Fibroblast of lung (primary cell): Measurements from ENCODE around the gene CGRRF1. TPM values are rescaled to one million over a fixed set of nuclear protein-coding genes. Genes with fewer than 3 reads are reported as not detected.

Experiments
- DNase-seq, 2 donors: peaks; one replicate each; pipeline versions ENCODE4 v3.0.0 to v3.0.0-alpha.2; 2010; ENCODE audit warnings: low read depth in 2 of 2
- H2AFZ ChIP-seq: 2 replicates; pipeline ENCODE4 v1.5.1; 2012; ENCODE audit warnings: low read length, control low read depth, inconsistent platforms
- H3K27ac ChIP-seq: 2 replicates; pipeline ENCODE4 v1.5.1; 2011; ENCODE audit warnings: low read length, control low read depth; ENCODE audit not compliant: insufficient read depth
- H3K27me3 ChIP-seq: 2 replicates; pipeline ENCODE4 v1.5.1; 2011; ENCODE audit warnings: mild to moderate bottlenecking, low read length; ENCODE audit not compliant: control insufficient read depth, insufficient read depth
- H3K36me3 ChIP-seq: 2 replicates; pipeline ENCODE4 v1.5.1; 2011; ENCODE audit warnings: low read length; ENCODE audit not compliant: control insufficient read depth, insufficient read depth
- H3K4me1 ChIP-seq: 2 replicates; pipeline ENCODE4 v1.5.1; 2011; ENCODE audit warnings: low read length; ENCODE audit not compliant: control insufficient read depth, insufficient read depth; ENCODE audit errors: extremely low read depth
- H3K4me2 ChIP-seq: 2 replicates; pipeline ENCODE4 v1.5.1; 2011; ENCODE audit warnings: low read length, control low read depth; ENCODE audit not compliant: insufficient read depth; ENCODE audit errors: extremely low read depth
- H3K4me3 ChIP-seq, 4 experiments: fragments of 200-600 bp in 1 of 4; sonication (generic) in 1 of 4; replicated peaks in 1 of 4; 2 replicates each; pipeline ENCODE4 v1.5.1; 2011 to 2016; ENCODE audit warnings: low read length in 4 of 4, low read depth in 3 of 4, mild to moderate bottlenecking in 3 of 4, control low read depth in 2 of 4, inconsistent platforms in 1 of 4, mixed read lengths in 1 of 4; ENCODE audit not compliant: insufficient read depth in 1 of 4; ENCODE audit errors: control extremely low read depth in 1 of 4
- H3K79me2 ChIP-seq: 2 replicates; pipeline ENCODE4 v1.5.1; 2012; ENCODE audit warnings: mild to moderate bottlenecking, low read length, inconsistent platforms; ENCODE audit not compliant: control insufficient read depth, insufficient read depth
- H3K9ac ChIP-seq: 2 replicates; pipeline ENCODE4 v1.5.1; 2011; ENCODE audit warnings: mild to moderate bottlenecking, low read length, control low read depth; ENCODE audit not compliant: insufficient read depth
- H3K9me3 ChIP-seq: 2 replicates; pipeline ENCODE4 v1.5.1; 2012; ENCODE audit warnings: low read depth, low read length; ENCODE audit not compliant: control insufficient read depth, insufficient read depth
- H4K20me1 ChIP-seq: 2 replicates; pipeline ENCODE4 v1.5.1; 2011; ENCODE audit warnings: low read length; ENCODE audit not compliant: control insufficient read depth, insufficient read depth; ENCODE audit errors: extremely low read depth
- EZH2 ChIP-seq: IDR thresholded peaks from 2 replicates; pipeline ENCODE4 v1.5.1; 2012; ENCODE audit warnings: low read length, control low read depth, mild to moderate bottlenecking; ENCODE audit errors: missing control alignments
- polyA plus RNA-seq, 2 donors: library from polyadenylated mRNA; depleted of rRNA in 1 of 2; stranded (reverse) in 1 of 2; unstranded in 1 of 2; fragments of >200 nt; gene quantifications; 2 replicates each; pipeline ENCODE4 v1.2.1, GENCODE V29; 2011 to 2012; ENCODE audit warnings: missing spikeins in 1 of 2
- total RNA-seq: library from RNA; depleted of rRNA; stranded (reverse); fragments of >200 nt; gene quantifications from 2 replicates; pipeline ENCODE4 v1.2.1, GENCODE V29; 2014
- TF ChIP-seq, protein P1 (sequence below), 2 donors: IDR thresholded peaks in 1 of 2; conservative IDR thresholded peaks in 1 of 2; 1 replicate in 1 of 2; 2 replicates in 1 of 2; pipeline ENCODE4 v1.5.1; 2011 to 2012; ENCODE audit warnings: low read length in 2 of 2, control low read depth in 1 of 2, inconsistent platforms in 1 of 2, low read depth in 1 of 2, mild to moderate bottlenecking in 1 of 2

The CGRRF1 gene
- total and polyA plus RNA-seq, 2 donors (not counting 1 experiment from before 2014, with no cell fraction given) = 15.8 to 23.0 TPM

- Histone ChIP-seq H3K27ac (peak overlapping the region; percentile 69), H3K79me2 (peaks cover 74% of the 10 kb centered on the region), H3K9ac (peak overlapping the region; percentile 40), H3K36me3 (peaks cover 4% of the 10 kb centered on the region), H2AFZ (no peak overlapping the region), H3K9me3 (no peaks in the 10 kb centered on the region), H3K4me3 (peak overlapping the region; percentile 59 to 88 (median 76)), H3K4me1 (peaks cover 14% of the 10 kb centered on the region), H3K27me3 (no peaks in the 10 kb centered on the region), H4K20me1 (no peaks in the 10 kb centered on the region), H3K4me2 (peak overlapping the region; percentile 88)
- TF ChIP-seq EZH2 = no peak
- TF ChIP-seq, protein P1, sequence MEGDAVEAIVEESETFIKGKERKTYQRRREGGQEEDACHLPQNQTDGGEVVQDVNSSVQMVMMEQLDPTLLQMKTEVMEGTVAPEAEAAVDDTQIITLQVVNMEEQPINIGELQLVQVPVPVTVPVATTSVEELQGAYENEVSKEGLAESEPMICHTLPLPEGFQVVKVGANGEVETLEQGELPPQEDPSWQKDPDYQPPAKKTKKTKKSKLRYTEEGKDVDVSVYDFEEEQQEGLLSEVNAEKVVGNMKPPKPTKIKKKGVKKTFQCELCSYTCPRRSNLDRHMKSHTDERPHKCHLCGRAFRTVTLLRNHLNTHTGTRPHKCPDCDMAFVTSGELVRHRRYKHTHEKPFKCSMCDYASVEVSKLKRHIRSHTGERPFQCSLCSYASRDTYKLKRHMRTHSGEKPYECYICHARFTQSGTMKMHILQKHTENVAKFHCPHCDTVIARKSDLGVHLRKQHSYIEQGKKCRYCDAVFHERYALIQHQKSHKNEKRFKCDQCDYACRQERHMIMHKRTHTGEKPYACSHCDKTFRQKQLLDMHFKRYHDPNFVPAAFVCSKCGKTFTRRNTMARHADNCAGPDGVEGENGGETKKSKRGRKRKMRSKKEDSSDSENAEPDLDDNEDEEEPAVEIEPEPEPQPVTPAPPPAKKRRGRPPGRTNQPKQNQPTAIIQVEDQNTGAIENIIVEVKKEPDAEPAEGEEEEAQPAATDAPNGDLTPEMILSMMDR (conservative IDR thresholded peaks at IDR 0.05 in 1 of 2, IDR thresholded peaks at IDR 0.05 in 1 of 2; ENCODE audit: low read depth in 1 of 2, low read length in 2 of 2) = no peak
- peak; percentile 45 to 51 for DNase-seq
These were observed 59.3 kb downstream of the CGRRF1 start for GRCh38 chr14:54568821-54569595.

GRCh38 chr14:54570047-54570446, 60.3 kb downstream of the CGRRF1 start:
- Histone ChIP-seq H3K79me2 (peaks cover 84% of the 10 kb centered on the region), H2AFZ (no peak overlapping the region), H3K27ac (peak overlapping the region; percentile 69), H3K9me3 (no peaks in the 10 kb centered on the region), H3K4me2 (peak overlapping the region; percentile 88), H4K20me1 (no peaks in the 10 kb centered on the region), H3K27me3 (no peaks in the 10 kb centered on the region), H3K9ac (peak overlapping the region; percentile 37), H3K4me1 (peaks cover 14% of the 10 kb centered on the region), H3K4me3 (peak overlapping the region; percentile 39 to 88 (median 76)), H3K36me3 (peaks cover 4% of the 10 kb centered on the region)
- DNase-seq = no peak
- TF ChIP-seq, protein P1 (conservative IDR thresholded peaks at IDR 0.05 in 1 of 2, IDR thresholded peaks at IDR 0.05 in 1 of 2; ENCODE audit: low read depth in 1 of 2, low read length in 2 of 2) = no peak
- no peak for TF ChIP-seq EZH2

GRCh38 chr14:54570631-54571415, 61.1 kb downstream of the CGRRF1 start:
- peak overlapping the region; percentile 39 to 88 (median 76) for H3K4me3 ChIP-seq
- peak overlapping the region; percentile 69 for H3K27ac ChIP-seq
- peak overlapping the region; percentile 88 for H3K4me2 ChIP-seq
- peaks cover 92% of the 10 kb centered on the region for H3K79me2 ChIP-seq
- peak; percentile 92 for DNase-seq
- H3K4me1 ChIP-seq = peaks cover 17% of the 10 kb centered on the region
- H3K9ac ChIP-seq = peak overlapping the region; percentile 37
- TF ChIP-seq EZH2 = no peak
- TF ChIP-seq, protein P1 (conservative IDR thresholded peaks at IDR 0.05 in 1 of 2, IDR thresholded peaks at IDR 0.05 in 1 of 2; ENCODE audit: low read depth in 1 of 2, low read length in 2 of 2) = no peak
- H3K27me3 ChIP-seq = no peaks in the 10 kb centered on the region
- no peaks in the 10 kb centered on the region for H4K20me1 ChIP-seq
- H2AFZ ChIP-seq = no peak overlapping the region
- H3K9me3 ChIP-seq = no peaks in the 10 kb centered on the region
- peaks cover 4% of the 10 kb centered on the region for H3K36me3 ChIP-seq
